CD14-positive monocyte (primary cell): ENCODE results near the gene FLAD1. TPM values are rescaled to one million over a fixed set of nuclear protein-coding genes. Genes with fewer than 3 reads are reported as not detected.

Experiments used
- DNase-seq, 3 donors: peaks; one replicate each; pipeline ENCODE4 v3.0.0-alpha.2; 2011 to 2022
- H2AFZ ChIP-seq: 2 replicates; pipeline ENCODE4 v1.6.0; 2012; ENCODE audit warnings: mild to moderate bottlenecking, low read depth, low read length, inconsistent platforms; ENCODE audit not compliant: insufficient read depth, poor library complexity, severe bottlenecking
- H3K27ac ChIP-seq, 2 donors: 1 replicate in 1 of 2; 2 replicates in 1 of 2; pipeline ENCODE4 v1.5.1; 2012 to 2013; ENCODE audit warnings: low read length in 2 of 2, control low read depth in 1 of 2, inconsistent platforms in 1 of 2, low read depth in 1 of 2, mild to moderate bottlenecking in 1 of 2
- H3K27me3 ChIP-seq, 2 donors: one replicate each; pipeline versions ENCODE4 v1.6.0 to v1.6.1; 2011 to 2013; ENCODE audit warnings: low read length in 2 of 2; ENCODE audit not compliant: control insufficient read depth in 2 of 2, insufficient read depth in 2 of 2
- H3K36me3 ChIP-seq, 2 donors: replicated peaks in 1 of 2; 1 replicate in 1 of 2; 2 replicates in 1 of 2; pipeline versions ENCODE4 v1.5.1 to v1.6.1; 2012 to 2013; ENCODE audit warnings: low read length in 2 of 2, control low read depth in 1 of 2, inconsistent platforms in 1 of 2, mild to moderate bottlenecking in 1 of 2; ENCODE audit not compliant: insufficient read depth in 2 of 2, control insufficient read depth in 1 of 2
- H3K4me1 ChIP-seq, 2 donors: 1 replicate in 1 of 2; 2 replicates in 1 of 2; pipeline versions ENCODE4 v1.5.1 to v1.6.1; 2012 to 2013; ENCODE audit warnings: low read length in 2 of 2, control low read depth in 1 of 2, inconsistent platforms in 1 of 2, mild to moderate bottlenecking in 1 of 2, moderate library complexity in 1 of 2; ENCODE audit not compliant: insufficient read depth in 2 of 2, control insufficient read depth in 1 of 2
- H3K4me2 ChIP-seq: replicated peaks from 2 replicates; pipeline ENCODE3; 2012; ENCODE audit warnings: low read length, moderate library complexity, mild to moderate bottlenecking; ENCODE audit not compliant: poor library complexity, severe bottlenecking; ENCODE audit errors: extremely low read depth
- H3K4me3 ChIP-seq, 3 experiments: fragments of 200-600 bp in 1 of 3; sonication (generic) in 1 of 3; replicated peaks in 1 of 3; 1 replicate in 2 of 3; 2 replicates in 1 of 3; pipeline ENCODE4 v1.5.1; 2011 to 2013; ENCODE audit warnings: low read length in 3 of 3, mild to moderate bottlenecking in 3 of 3, control low read depth in 2 of 3, low read depth in 2 of 3, inconsistent platforms in 1 of 3, moderate library complexity in 1 of 3
- H3K79me2 ChIP-seq: 2 replicates; pipeline ENCODE4 v1.6.0; 2012; ENCODE audit warnings: mild to moderate bottlenecking, control low read depth, inconsistent platforms, low read length, moderate library complexity; ENCODE audit not compliant: insufficient read depth
- H3K9ac ChIP-seq: 2 replicates; pipeline ENCODE4 v1.6.0; 2017; ENCODE audit warnings: low read length, mild to moderate bottlenecking; ENCODE audit not compliant: insufficient read depth, poor library complexity, severe bottlenecking
- H3K9me3 ChIP-seq, 2 donors: replicated peaks in 1 of 2; 1 replicate in 1 of 2; 2 replicates in 1 of 2; pipeline versions ENCODE4 v1.5.1 to v1.6.1; 2012 to 2013; ENCODE audit warnings: low read length in 2 of 2, control low read depth in 1 of 2; ENCODE audit not compliant: control insufficient read depth in 1 of 2, insufficient read depth in 1 of 2
- H4K20me1 ChIP-seq: 2 replicates; pipeline ENCODE4 v1.6.0; 2012; ENCODE audit warnings: mild to moderate bottlenecking, low read length, control low read depth, moderate library complexity; ENCODE audit not compliant: insufficient read depth
- H3K27ac Mint-ChIP-seq, 7 donors: one replicate each; pipeline ENCODE4 v1.8.0; 2020; ENCODE audit warnings: mild to moderate bottlenecking in 7 of 7, mixed read lengths in 7 of 7, moderate library complexity in 6 of 7, inconsistent platforms in 2 of 7
- H3K27me3 Mint-ChIP-seq, 3 donors: one replicate each; pipeline ENCODE4 v1.8.0; 2021 to 2022; ENCODE audit warnings: low read depth in 3 of 3, mild to moderate bottlenecking in 3 of 3, mixed read lengths in 3 of 3, moderate library complexity in 3 of 3, inconsistent platforms in 1 of 3
- H3K36me3 Mint-ChIP-seq, 2 donors: one replicate each; pipeline ENCODE4 v1.8.0; 2020; ENCODE audit warnings: mixed read lengths in 2 of 2, inconsistent platforms in 1 of 2, mild to moderate bottlenecking in 1 of 2
- H3K4me1 Mint-ChIP-seq: one replicate; pipeline ENCODE4 v1.8.0; 2020; ENCODE audit warnings: mild to moderate bottlenecking, mixed read lengths
- H3K4me3 Mint-ChIP-seq, 2 donors: one replicate each; pipeline ENCODE4 v1.8.0; 2020; ENCODE audit warnings: mild to moderate bottlenecking in 2 of 2, mixed read lengths in 2 of 2, moderate library complexity in 1 of 2
- H3K9me3 Mint-ChIP-seq, 7 donors: one replicate each; pipeline ENCODE4 v1.8.0; 2020 to 2022; ENCODE audit warnings: mixed read lengths in 7 of 7, mild to moderate bottlenecking in 6 of 7, moderate library complexity in 6 of 7, inconsistent platforms in 2 of 7
- WGBS: methylation state at CpG from one replicate; pipeline ENCODE4 v1.1.5; 2013; ENCODE audit warnings: missing lambda C conversion rate; ENCODE audit not compliant: insufficient coverage; 5-methylcytosine and 5-hydroxymethylcytosine counted together
- intact Hi-C, 2 donors: fragments of 100-400 bp; cut with micrococcal nuclease; formaldehyde crosslinking; loops; one replicate each; pipeline versions ENCODE4 v1.15.0 to v1.15.1; 2023
- polyA plus RNA-seq, 3 donors: library from polyadenylated mRNA; depleted of rRNA in 1 of 3; unstranded in 2 of 3; stranded (reverse) in 1 of 3; fragments of 300-500 nt in 2 of 3; fragments of >200 nt in 1 of 3; fragmentation: Illumina TruSeq in 2 of 3; gene quantifications; 1 replicate in 2 of 3; 2 replicates in 1 of 3; pipeline ENCODE4 v1.2.3, GENCODE V29; 2012 to 2021
- TF ChIP-seq, protein P1 (sequence below): fragments of 200-600 bp; IDR thresholded peaks from one replicate; pipeline ENCODE4 v1.8.0; 2022; ENCODE audit warnings: antibody characterized with exemption, mild to moderate bottlenecking

Gene FLAD1
- polyA plus RNA-seq, 3 donors, result 31.5 to 41.6 (median 35.1) TPM

DNA sequence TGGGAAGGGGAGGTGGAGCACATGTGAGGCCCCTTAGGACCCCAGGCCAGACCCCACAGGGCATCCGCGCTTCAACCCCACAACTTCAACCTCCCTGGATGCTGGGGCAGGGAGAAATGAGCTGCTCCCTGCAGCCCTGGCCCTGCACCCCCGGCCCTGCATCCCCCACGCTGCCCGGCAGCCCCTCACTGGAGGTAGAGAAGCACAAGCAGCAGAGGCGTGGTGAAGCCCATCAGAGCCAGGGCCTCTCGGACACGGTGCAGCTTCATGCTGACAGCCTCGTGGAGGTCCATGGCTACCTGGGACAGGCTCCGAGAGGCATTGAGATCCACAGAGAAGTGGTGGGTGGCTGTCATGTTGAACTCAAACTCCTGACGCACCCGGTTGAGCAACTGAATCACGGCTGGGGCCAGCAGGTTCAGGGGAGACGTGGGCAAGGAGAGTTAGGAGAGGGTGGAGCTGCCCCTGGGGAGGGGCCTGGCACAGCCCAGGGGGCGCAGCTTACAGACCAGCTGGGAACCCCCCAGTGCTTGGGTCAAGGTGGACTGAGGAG is 47.2 kb downstream of the FLAD1 start:
- DNase-seq, result no peak
- TF ChIP-seq, protein P1, sequence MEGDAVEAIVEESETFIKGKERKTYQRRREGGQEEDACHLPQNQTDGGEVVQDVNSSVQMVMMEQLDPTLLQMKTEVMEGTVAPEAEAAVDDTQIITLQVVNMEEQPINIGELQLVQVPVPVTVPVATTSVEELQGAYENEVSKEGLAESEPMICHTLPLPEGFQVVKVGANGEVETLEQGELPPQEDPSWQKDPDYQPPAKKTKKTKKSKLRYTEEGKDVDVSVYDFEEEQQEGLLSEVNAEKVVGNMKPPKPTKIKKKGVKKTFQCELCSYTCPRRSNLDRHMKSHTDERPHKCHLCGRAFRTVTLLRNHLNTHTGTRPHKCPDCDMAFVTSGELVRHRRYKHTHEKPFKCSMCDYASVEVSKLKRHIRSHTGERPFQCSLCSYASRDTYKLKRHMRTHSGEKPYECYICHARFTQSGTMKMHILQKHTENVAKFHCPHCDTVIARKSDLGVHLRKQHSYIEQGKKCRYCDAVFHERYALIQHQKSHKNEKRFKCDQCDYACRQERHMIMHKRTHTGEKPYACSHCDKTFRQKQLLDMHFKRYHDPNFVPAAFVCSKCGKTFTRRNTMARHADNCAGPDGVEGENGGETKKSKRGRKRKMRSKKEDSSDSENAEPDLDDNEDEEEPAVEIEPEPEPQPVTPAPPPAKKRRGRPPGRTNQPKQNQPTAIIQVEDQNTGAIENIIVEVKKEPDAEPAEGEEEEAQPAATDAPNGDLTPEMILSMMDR, result no peak
- peaks cover 0 to 3% of the 10 kb centered on the region in 2 donors for H3K36me3 Mint-ChIP-seq
- Histone ChIP-seq H3K9ac (no peak overlapping the region), H3K27ac (no peak overlapping the region), H3K27me3 (no peaks in the 10 kb centered on the region), H3K9me3 (no peaks in the 10 kb centered on the region), H3K79me2 (no peaks in the 10 kb centered on the region), H3K4me3 (no peak overlapping the region), H3K4me2 (no peak overlapping the region), H3K36me3 (no peaks in the 10 kb centered on the region), H3K4me1 (peaks cover 13 to 14% of the 10 kb centered on the region in 2 donors), H4K20me1 (no peaks in the 10 kb centered on the region), H2AFZ (no peak overlapping the region)
- 84% methylated on average over 15 of the region's 15 CpGs for WGBS
- intact Hi-C loops, result no loop called here
- H3K27me3 Mint-ChIP-seq, result peaks cover 3 to 9% (median 3%) of the 10 kb centered on the region in 3 donors
- peaks cover 17% of the 10 kb centered on the region for H3K4me1 Mint-ChIP-seq
- H3K27ac Mint-ChIP-seq, result no peak overlapping the region
- H3K4me3 Mint-ChIP-seq, result no peak overlapping the region
- H3K9me3 Mint-ChIP-seq, result peaks cover 0 to 1% (median 0%) of the 10 kb centered on the region in 7 donors

GRCh38 chr1:155030899-155031298 is 47.8 kb downstream of the FLAD1 start:
- H3K27me3 ChIP-seq, result no peaks in the 10 kb centered on the region
- no peaks in the 10 kb centered on the region for H4K20me1 ChIP-seq
- H3K27me3 Mint-ChIP-seq, result peaks cover 3 to 9% (median 3%) of the 10 kb centered on the region in 3 donors
- no peak overlapping the region for H3K27ac ChIP-seq
- no peak overlapping the region for H3K4me2 ChIP-seq
- no peak overlapping the region for H3K9ac ChIP-seq
- no peaks in the 10 kb centered on the region for H3K79me2 ChIP-seq
- H3K27ac Mint-ChIP-seq, result no peak overlapping the region
- no peak overlapping the region for H3K4me3 Mint-ChIP-seq
- intact Hi-C loops, result no loop called here
- H3K36me3 ChIP-seq, result no peaks in the 10 kb centered on the region
- H3K9me3 Mint-ChIP-seq, result peaks cover 0 to 1% (median 0%) of the 10 kb centered on the region in 7 donors
- H3K4me1 Mint-ChIP-seq, result peaks cover 20% of the 10 kb centered on the region
- peaks cover 16 to 19% of the 10 kb centered on the region in 2 donors for H3K4me1 ChIP-seq
- peaks cover 0 to 3% of the 10 kb centered on the region in 2 donors for H3K36me3 Mint-ChIP-seq
- H3K4me3 ChIP-seq, result no peak overlapping the region
- H3K9me3 ChIP-seq, result no peaks in the 10 kb centered on the region
- WGBS, result 91% methylated on average over 10 of the region's 11 CpGs
- no peak overlapping the region for H2AFZ ChIP-seq
- TF ChIP-seq, protein P1, result no peak
- DNase-seq, result no peak
